DMS114 treated with DMSO at 0.1 percent for 48 hours (cell line): ENCODE data around the gene VWF.

Source experiments
- DNase-seq: peaks from one replicate; lab custom pipeline; 2025; ENCODE audit not compliant: unreplicated experiment; lab: John Stamatoyannopoulos, UW

The VWF gene

DNA sequence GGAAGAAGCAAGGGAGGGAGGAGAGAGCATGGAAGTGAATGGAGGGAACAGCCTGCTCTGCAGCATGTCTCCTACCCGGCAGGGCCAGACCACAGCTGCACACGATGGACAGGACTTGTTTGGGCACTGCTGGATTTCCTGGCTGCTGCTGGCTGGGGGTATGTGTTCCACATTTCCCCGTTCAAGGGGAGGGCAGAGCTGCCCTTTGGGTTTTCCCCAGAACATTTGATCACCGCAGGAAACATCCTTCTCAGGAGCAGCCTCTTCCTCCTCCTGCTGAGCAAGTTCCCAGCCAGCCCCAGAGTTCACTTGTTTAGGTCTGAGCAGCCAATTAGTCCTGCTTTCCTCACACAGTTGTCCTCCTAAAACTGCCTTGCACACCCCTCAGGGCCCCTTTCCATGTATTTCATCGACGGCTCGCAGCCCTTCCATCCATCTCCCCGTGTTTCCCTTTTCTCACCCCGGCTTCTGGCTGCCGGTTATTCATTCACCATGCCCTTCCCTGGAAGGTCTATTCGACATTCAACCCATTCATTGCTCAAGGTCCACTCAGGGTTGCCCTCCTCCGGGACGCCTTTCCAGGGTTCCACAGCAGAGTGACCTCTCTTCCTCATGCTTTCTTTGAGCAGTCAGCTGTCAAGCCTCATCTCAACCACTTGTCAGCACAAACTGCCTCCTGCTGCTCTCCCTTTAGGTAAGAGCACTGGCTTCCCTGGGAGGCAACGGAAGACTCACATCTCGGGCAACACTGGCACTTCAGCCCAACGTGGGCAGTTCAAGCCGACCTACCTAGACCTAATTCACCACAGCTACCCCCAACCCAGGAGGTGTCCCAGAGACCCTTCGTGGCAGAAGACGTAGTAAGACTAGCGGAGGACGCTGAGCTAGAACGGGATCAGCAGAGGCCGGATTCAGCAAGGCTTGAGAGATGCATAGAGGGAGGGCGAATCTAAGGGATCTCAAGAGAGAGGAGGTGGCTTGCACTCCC lies 159.3 kb downstream of the VWF start:
- DNase-seq, result no peak

DNA sequence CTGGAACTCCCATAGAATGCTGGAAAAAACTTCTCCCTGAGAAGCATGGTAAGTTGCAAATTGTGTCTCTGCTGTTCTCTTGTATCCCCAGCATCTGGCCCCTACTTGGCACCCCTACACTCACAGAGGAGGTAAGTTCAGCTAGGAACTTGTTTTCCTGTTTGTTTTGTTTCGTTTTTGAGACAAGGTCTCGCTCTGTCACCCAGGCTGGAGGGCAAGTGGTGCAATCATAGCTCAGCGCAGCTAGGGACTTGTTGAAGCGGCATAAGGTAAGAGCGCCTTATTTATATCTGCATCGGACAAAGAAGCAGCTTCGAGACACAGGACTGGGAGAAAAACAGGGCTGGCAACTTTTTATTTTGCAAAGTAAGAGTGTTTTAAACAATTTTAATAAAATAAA lies 161.0 kb downstream of the VWF start:
- DNase-seq, result no peak

DNA sequence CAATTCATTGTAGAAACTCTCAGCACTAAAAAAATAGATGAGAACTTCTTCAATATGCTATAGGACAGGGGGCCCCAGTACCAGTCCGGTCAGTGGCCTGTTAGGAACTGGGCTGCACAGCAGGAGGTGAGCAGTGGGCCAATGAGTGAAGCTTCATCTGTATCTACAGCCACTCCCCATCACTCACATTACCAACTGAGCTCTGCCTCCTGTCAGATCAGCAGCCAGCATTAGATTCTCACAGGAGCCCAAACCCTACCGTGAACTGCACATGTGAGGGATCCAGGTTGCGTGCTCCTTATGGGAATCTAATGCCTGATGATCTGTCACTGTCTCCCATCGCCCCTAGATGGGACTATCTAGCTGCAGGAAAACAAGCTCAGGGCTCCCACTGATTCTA lies 163.7 kb downstream of the VWF start:
- no peak for DNase-seq

DNA sequence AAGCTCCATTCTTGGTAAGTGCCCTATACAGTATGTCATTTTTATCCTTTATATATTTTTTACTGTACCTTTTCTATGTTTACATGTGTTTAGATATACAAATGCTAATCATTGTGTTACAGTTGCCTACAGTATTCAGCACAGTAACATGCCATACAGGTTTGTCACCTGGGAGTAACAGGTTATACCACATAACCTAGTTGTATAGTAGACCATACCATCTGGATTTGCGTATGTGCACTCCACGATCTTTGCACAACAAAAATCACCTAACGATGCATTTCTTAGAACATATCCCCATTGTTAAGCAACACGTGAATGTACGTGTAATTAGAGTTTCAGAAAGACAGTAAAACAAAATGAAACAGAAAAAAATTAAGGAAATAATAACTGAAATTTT lies 167.5 kb downstream of the VWF start:
- no peak for DNase-seq

DNA sequence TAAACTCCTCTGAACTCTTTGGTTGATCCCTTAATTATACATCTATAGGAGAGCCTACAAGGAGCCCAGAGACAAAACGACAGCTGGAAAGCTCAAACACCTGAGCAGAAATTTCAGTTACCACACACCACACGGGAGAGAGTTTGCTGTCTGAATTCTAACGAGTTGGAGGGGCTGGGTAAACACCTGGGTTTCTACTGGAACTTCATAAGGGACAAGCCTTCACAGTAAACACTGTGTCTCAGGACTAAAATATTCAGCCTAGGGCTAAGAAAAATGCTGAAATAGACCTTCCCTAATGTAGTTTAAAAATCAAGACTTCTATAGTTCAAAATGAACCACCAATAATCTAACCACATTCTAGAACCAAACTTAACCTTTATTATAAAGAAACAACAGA lies 169.8 kb downstream of the VWF start:
- no peak for DNase-seq

DNA sequence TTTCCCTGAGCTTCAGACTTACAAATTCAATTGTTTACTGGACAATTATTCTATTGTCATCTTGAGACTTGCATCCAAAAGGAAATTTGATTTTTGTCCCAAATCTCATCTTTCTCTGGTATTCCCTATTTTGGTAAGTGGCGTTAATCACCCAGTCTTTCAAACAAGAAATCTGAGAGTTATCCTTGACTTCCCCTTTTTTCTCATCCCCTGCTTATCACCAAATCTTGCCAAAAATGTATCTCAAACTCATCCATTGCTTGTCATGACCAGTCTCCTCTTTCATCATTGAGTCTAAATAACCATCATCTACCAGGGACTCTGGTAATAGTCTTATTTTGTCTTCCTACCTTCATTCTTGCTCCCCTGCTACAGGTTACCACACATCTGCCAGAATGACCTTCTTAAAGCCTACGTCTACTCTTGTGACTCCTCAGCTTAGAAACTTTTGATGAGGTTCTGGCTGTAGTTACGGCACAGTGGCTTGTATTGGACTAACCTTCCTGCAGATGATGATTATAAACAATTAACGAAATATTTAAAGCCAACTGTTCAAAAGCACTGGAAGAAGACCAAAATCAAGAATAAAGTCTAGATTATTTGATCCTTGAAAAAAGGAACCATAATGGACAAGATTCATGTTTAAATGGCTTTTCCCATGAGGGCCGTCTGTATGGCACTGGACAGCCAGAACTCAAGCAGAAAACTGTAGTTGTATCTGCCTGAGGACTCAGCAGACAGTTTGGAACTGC lies 170.5 kb downstream of the VWF start:
- DNase-seq, result no peak

DNA sequence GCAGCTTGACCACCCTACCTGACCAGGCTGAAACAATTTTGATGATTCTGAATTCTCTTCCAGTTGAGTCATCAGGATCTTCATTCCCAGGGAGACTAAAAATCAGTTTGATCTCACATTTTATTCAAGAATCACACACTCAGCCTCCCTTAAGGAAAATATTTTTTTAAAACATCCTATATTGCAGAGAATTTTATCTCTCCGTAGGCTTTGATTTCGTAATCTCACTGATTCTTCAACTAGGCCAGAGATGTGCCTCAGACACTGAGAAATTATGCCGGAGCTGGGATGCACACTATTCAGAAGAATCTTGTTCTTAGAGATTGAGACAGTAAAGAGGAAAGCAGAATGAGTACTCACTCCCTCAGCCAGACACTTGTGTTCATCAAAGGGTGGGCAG lies 172.4 kb downstream of the VWF start:
- no peak for DNase-seq

DNA sequence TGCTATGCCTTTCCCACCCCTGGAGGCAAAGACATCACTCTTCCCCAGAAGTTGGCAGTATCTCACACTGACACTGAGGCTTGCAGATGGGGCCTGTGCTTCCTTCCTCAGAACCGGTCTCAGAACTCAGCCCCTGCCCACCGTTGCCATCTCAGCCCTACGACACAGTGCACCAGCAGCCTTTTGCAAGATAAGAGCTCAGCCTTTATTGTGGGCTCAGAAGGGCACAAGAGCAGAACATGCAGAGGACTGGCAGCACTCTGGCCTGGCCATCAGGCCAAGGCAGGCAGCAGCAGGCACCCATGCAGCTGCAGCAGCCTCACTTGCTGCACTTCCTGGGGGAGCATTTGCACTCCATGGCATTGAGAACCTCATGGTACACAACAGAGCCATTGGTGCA lies 175.8 kb downstream of the VWF start:
- DNase-seq, result no peak

DNA sequence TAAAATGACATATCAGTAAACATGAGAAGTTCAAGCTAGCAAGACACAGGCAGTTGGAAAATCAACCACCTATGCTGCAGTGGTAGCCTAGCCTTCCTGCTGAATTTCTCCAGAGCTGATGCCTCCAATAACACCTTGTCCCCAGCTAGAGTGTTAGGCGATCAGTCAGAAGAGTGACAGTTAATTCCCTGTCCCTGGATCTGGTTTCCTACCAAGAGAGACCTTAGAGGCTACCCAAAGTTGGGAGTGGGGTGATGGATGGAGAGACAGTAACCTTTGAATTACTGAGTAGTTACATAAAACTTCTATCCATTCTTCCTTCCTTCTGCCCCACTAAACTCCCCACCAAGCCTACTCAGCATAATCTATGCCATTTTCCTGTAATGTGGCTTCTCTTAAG lies 177.5 kb downstream of the VWF start:
- no peak for DNase-seq

DNA sequence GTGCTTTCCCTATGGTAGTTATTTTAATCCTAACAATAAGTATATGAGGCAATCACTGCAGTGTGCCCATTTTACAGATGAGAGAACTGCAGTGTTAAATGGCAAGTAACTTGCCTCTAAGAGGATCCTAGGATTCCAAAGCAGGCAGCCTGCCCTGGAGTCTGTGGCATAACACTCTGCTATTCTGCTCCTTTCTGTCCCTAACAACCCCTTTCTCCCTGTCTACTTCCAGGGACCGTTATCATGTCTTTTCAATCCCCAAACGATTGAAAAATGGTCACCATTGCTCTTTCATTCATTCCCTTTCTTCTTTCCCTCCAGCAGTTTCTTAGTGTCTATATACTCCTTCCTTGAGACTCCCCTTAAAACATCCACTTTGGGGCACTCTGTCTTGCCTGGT lies 178.1 kb downstream of the VWF start:
- no peak for DNase-seq

DNA sequence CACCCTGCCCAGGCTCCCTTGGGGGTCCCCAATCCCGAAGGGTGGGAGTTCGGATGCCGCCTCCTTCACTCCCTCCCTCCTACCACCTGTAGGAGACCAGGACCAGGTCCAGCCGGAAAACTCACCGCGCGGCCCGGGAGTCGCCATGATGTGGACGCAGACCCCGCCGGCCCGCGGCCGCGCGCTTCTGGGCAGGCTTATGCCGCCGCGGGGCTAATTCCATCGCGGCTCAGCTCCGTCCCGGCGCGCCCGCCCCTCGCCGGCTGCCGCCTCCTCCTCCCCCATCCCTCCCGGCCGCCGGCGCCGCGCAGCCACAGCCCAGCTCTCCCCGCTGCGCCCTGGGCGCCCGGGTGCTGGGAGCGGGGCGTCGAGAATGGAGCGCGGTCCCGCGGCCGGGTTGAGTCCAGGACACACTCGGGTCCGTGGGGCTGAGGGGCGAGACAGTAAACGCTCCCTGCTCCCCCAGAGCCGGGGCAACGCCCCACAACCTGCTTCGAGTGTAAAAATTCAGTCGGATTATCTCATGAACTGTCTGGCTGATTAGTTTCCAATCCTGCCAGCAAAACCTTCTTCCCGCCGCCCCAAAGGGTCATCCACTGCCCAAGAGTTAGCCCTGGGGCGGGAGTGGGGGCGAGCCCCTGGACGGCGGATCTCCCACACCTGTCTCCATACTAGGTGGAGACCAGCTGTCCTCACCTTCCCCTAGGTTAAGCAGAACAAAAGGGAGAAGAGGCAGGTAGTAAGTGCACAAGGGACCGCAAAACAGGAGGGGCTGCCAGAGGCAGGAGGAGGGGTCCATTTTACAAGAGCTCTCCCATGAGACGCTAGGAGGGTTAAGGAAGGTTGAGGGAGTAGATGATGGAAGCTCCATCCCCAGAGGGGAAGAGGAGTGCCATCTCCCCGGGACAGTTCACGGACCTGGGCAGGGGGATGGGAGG lies 179.1 kb downstream of the VWF start, which contains the start of gene ANO2:
ANO2 (minus strand) TSS at position 189 of the 938 bp plus-strand sequence; CDS start at position 147, 42 bp downstream.
- DNase-seq, result no peak

DNA sequence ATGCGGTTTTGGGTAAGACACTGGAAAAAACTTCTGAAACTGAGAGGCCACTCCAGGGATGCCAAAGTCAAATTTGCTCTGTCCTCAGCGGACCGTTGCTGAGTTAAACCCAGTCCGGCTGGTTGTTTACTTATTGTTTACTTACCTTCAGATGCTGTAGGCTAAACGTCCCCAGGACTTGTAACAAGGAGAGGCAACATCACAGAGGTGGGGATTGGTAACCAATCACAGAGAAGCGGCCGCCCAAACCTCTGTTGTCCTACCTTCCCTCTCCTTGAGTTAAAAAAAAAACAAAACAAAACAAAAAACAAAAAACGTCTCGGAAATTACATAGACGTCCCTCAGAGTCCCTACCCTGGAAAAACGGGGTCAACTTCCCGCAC lies 179.8 kb downstream of the VWF start:
- DNase-seq, result no peak

DNA sequence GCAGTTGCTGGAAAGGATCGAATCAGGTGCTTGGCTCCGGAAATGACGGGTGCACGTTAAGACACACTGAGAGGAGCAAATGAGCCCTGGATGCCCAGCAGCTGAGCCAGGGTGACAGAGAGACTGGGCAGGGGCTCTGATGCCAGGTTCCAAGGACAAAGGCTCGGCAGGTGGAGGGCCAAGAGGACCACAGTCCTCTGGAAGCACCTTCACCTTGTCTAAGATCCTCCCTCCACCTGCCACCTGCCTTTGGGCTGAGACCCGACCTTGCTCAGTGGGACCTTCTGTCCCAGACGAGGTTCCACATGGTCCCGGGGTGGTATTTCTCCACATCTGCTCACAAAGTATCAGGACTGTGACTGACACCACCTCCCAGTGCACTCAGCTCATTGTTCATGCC lies 180.4 kb downstream of the VWF start:
- no peak for DNase-seq

DNA sequence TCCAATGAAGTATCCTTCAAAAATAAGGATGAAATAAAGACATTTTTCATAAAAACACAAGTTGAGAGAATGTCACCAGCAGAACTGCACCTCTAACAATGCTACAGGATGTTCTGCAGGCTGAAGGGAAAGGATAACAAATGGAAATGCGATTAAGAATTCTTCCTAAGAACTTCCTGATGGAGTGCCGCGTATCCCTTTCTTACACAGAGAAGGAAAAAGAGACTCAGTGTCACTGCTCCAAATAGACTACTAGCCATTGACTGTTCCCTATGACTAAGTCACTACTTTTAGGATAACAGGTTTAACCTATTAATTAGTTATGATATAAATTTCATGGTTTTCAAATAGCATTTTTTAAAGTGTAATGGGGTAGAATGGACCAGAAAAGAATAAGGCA lies 182.6 kb downstream of the VWF start:
- no peak for DNase-seq

DNA sequence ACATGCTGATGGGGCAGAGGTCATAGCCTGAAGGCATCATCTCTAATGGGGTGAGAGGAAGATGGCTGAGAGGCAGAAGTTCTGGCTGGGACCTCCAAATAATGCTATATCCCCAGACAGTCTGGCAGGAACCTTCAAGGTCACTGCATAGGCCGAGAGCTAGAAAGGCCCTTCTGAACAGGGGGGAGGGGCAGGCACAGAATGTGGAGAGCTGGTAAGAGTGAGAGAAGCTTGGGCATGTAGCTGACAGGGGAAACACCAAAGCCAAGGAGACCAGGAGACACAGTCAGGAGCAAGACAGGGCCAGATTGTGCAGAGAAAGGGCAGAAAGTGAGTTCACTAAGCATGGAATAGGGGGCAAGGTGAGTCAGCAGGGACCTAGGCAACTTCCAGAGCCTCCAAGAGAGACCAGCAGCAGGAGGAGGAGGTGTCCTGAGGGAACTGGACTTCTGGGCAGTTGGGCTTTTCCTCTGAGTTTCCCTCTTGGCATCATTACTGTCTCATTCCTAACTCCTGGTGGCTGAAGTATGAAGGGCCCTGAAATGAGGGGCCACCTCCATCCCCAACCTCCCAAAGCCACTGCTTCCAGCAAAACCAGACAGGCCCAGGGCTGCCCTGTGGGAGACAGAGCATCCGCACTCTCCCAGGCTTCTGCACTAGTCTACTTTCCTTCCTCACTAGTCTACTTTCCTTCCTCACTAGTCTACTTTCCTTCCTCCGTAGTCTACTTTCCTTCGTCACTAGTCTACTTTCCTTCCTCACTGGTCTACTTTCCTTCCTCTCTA lies 196.5 kb downstream of the VWF start:
- no peak for DNase-seq

DNA sequence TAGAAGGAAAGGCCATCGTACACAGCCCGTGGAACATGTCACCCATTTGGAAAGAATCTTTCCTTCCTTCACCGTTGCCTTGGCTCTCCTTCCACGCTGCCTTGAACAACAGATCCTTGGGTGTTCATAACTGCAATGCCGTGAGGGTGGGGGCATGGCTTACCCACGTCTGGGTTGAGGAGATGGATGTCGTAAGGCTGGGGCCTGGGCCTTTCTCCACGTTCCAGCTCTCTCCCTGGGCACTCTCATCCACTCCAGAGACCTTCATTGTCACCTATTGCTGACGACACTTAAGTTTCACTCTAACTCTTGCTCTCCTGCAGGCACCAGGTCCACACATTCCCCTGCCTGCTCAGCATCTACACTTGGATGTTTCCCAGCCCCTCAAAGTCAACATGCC lies 198.8 kb downstream of the VWF start:
- DNase-seq, result no peak

DNA sequence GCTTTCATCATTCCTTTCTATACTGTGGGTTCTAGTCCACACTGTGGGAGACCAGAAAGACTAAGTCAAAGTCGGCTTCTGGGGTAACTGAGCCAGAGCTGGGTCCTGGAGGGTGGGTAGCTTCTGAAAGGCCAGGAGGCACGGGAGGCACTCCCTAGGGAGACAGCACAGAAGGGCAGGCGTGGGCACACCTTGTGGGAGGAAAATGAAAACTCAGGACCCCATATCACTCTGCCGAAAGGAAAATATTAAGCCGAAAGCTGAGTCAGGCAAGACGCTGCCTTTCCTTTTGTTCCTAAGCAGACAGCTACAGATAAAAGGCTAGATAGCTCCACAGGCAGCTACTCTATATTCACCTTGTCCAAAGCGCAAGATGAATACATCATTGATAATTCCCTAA lies 200.1 kb downstream of the VWF start:
- DNase-seq, result no peak

DNA sequence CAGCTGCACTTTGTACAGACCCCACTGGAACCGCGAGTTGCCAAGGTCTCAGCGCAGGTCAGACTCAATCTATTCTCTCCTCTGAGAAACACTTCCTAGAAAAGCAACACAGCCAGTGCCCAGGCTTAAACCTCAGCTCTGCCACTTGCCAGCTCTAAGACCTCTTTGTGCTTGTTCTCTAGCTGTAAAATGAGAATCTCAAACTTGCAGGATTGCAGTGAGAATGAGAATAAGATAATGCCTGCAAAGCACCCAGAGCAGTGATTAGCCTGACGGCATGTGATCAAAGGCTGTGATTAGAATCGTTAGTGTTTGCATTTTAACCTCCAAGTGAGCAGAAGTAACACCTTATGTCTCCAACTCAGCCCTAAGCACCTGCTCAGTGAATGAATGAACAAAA lies 200.7 kb downstream of the VWF start:
- DNase-seq, result no peak

DNA sequence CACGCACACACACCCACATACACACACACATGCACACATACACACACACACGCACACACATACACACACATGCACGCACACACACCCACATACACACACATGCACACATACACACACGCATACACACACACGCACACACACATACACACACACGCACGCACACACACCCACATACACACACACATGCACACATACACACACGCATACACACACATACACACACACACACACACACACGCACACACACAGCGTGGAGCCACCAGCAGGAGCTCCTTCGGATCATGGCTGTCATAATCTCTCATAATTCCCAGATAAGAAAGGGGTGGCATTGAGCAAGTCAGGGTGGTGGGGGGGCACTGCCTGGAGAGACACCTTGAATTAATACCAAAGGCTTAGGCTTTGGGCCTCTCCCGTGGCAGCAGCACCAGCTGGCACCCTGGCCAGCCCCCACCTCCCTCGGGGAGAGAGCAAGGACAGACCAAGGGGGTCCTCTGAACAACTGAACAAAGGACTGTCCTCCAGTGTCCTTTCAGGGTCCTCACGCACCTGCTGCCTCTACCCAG lies 201.3 kb downstream of the VWF start:
- DNase-seq, result no peak
